GM12872 (cell line): ENCODE measurements around the gene OR2A14.

Source experiments
- CTCF ChIP-seq: IDR thresholded peaks from 3 replicates; pipeline ENCODE4 v1.5.1; 2011; ENCODE audit warnings: low read depth, mild to moderate bottlenecking, low read length, moderate library complexity; ENCODE audit not compliant: insufficient read depth

Gene OR2A14

GRCh38 chr7:144102041-144102440 is 20.9 kb upstream of the OR2A14 start:
- no peak for TF ChIP-seq CTCF

GRCh38 chr7:144105211-144105610 is 17.8 kb upstream of the OR2A14 start:
- TF ChIP-seq CTCF, result no peak

- no peak for TF ChIP-seq CTCF
These were observed 13.7 kb upstream of the OR2A14 start, which contains the start of gene OR2A2 for GRCh38 chr7:144109283-144109682. Gene OR2A2, plus strand, starts transcription at chr7:144109583. Its CDS starts 0 bp downstream, at chr7:144109583.

GRCh38 chr7:144110272-144110671 is 12.7 kb upstream of the OR2A14 start:
- TF ChIP-seq CTCF, result no peak

DNA sequence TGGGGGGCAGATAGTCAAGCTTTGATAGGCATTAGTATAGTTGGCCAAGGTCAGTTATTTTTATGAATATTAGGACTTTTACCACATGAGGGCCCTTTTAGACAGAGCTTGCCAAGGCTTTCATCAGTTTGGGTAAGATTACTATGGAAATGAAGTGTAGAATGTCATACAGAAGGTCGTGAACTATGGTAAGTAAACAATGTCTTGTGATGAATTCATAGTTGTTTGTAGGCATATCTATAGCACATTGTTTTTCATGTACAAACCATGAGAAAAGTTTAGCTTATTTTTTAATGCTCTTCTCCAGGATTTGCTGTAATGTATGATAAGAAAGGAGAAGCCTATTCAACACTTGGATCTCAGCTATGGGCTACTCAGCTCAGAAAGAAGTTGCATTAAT is 9.3 kb upstream of the OR2A14 start:
- no peak for TF ChIP-seq CTCF

DNA sequence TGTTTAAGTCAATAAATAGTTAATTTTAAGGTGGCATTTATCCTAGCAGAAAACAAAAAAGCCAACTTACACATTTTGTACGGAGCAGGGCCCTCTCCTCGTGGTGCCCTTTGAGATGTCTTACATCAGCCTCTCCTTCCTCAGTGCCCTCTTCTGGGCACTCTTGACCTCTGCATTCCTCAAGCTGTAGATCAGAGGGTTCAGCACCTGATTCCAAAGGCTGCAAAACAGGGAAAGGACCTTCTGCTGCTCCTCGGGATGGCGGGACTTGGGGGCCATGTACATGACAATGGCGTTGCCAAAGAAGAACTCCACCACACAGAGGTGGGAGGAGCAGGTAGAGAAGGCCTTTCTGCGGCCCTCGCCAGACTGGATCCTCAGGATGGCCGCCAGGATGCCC is 4.6 kb upstream of the OR2A14 start:
- no peak for TF ChIP-seq CTCF

DNA sequence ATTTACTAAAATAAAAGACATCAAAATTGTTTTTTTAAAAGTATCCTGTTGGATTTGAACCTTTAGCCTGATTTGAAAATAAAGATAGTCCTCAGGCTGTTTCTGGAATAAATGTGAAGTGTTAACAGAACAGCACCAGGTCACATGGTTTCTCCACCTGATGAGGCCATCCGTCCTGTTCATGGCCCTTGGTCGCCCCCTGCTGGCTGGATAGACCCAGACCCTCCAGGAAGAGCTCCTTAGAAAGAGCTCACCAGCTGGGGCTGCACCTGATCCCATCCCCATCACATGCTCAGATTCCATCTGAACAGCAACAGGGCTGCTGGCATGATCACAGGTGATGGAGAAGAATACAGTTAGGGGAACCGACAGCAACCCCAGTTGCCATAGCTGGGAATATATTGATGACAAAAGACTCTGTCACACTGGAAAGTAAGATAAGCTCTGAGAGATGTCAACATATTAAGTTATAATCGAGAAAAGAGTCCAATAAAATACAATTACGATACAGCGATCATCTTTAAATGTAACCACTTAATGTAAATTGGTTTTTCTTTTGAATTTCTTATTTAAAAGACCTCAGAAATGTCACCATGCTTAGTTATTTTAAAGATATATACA is 4.8 kb downstream of the OR2A14 start:
- peak; percentile 91 for TF ChIP-seq CTCF
